Measurements from ENCODE around the gene RGMA. TPM values are rescaled to one million over a fixed set of nuclear protein-coding genes. Genes with fewer than 3 reads are reported as not detected.

RGMA gene
- total RNA-seq, 1 experiment from 2014 or later, result 1.3 TPM

- ChIA-PET POLR2A (ENCODE audit: unreplicated experiment) (no interaction called here), CTCF (no interaction called here)
- no peaks in the 10 kb centered on the region for H3K4me1 ChIP-seq (ENCODE audit: insufficient read depth, low read length)
- TF ChIP-seq CTCF (conservative IDR thresholded peaks at IDR 0.05; ENCODE audit: low read depth, low read length) (no peak), EZH2phosphoT487 (IDR thresholded peaks at IDR 0.05; ENCODE audit: borderline replicate concordance, low read length) (no peak), EZH2 (IDR thresholded peaks at IDR 0.05; ENCODE audit: low read length, unreplicated experiment) (no peak)
- H3K27me3 ChIP-seq (ENCODE audit: low read length), result no peaks in the 10 kb centered on the region
- H3K36me3 ChIP-seq (ENCODE audit: low read depth, low read length), result no peaks in the 10 kb centered on the region
- ATAC-seq (no peak), DNase-seq (no peak)
- no peak overlapping the region for H3K27ac ChIP-seq (ENCODE audit: low read length)
- no peaks in the 10 kb centered on the region for H3K9me3 ChIP-seq (ENCODE audit: low read length)
- no peaks in the 10 kb centered on the region for H3K9me2 ChIP-seq (replicated peaks; ENCODE audit: low read length)
- no peak overlapping the region for H2AFZ ChIP-seq (ENCODE audit: low read length)
- no peak overlapping the region for H3K9ac ChIP-seq (ENCODE audit: low read length)
- no peaks in the 10 kb centered on the region for H4K20me1 ChIP-seq (ENCODE audit: low read length)
- BruUV-seq (replicated peaks), result no TSS peak
- H3K4me2 ChIP-seq (ENCODE audit: low read length), result no peak overlapping the region
- no peaks in the 10 kb centered on the region for H3F3A ChIP-seq (ENCODE audit: low read length, unreplicated experiment)
- no peaks in the 10 kb centered on the region for H3K79me2 ChIP-seq (ENCODE audit: low read length)
- intact Hi-C loops (cut with micrococcal nuclease), result no loop called here
- H3K4me3 ChIP-seq (ENCODE audit: low read length), result no peak overlapping the region
Measured at GRCh38 chr15:93051236-93052089, 37.5 kb downstream of the RGMA start.

GRCh38 chr15:93050648-93051047 lies 38.4 kb downstream of the RGMA start:
- H3K4me1 ChIP-seq (ENCODE audit: insufficient read depth, low read length), result no peaks in the 10 kb centered on the region
- POLR2A ChIA-PET (ENCODE audit: unreplicated experiment), result no interaction called here
- H3K27ac ChIP-seq (ENCODE audit: low read length), result no peak overlapping the region
- H3K27me3 ChIP-seq (ENCODE audit: low read length), result no peaks in the 10 kb centered on the region
- no peak overlapping the region for H3K4me3 ChIP-seq (ENCODE audit: low read length)
- H3K9ac ChIP-seq (ENCODE audit: low read length), result no peak overlapping the region
- H4K20me1 ChIP-seq (ENCODE audit: low read length), result no peaks in the 10 kb centered on the region
- H2AFZ ChIP-seq (ENCODE audit: low read length), result no peak overlapping the region
- TF ChIP-seq EZH2 (IDR thresholded peaks at IDR 0.05; ENCODE audit: low read length, unreplicated experiment) (no peak), EZH2phosphoT487 (IDR thresholded peaks at IDR 0.05; ENCODE audit: borderline replicate concordance, low read length) (no peak), CTCF (conservative IDR thresholded peaks at IDR 0.05; ENCODE audit: low read depth, low read length) (no peak)
- CTCF ChIA-PET, result no interaction called here
- H3K9me2 ChIP-seq (replicated peaks; ENCODE audit: low read length), result no peaks in the 10 kb centered on the region
- no peaks in the 10 kb centered on the region for H3K79me2 ChIP-seq (ENCODE audit: low read length)
- H3K9me3 ChIP-seq (ENCODE audit: low read length), result no peaks in the 10 kb centered on the region
- no peaks in the 10 kb centered on the region for H3K36me3 ChIP-seq (ENCODE audit: low read depth, low read length)
- DNase-seq, result no peak
- no TSS peak for BruUV-seq (replicated peaks)
- ATAC-seq, result no peak
- no peaks in the 10 kb centered on the region for H3F3A ChIP-seq (ENCODE audit: low read length, unreplicated experiment)
- intact Hi-C loops (cut with micrococcal nuclease), result no loop called here
- H3K4me2 ChIP-seq (ENCODE audit: low read length), result no peak overlapping the region

GRCh38 chr15:93049914-93050578 lies 39.0 kb downstream of the RGMA start:
- Histone ChIP-seq H4K20me1 (ENCODE audit: low read length) (no peaks in the 10 kb centered on the region), H3K4me3 (ENCODE audit: low read length) (no peak overlapping the region), H3K27me3 (ENCODE audit: low read length) (no peaks in the 10 kb centered on the region), H3K79me2 (ENCODE audit: low read length) (no peaks in the 10 kb centered on the region), H3K4me2 (ENCODE audit: low read length) (no peak overlapping the region), H3K4me1 (ENCODE audit: insufficient read depth, low read length) (no peaks in the 10 kb centered on the region), H3F3A (ENCODE audit: low read length, unreplicated experiment) (no peaks in the 10 kb centered on the region), H3K9ac (ENCODE audit: low read length) (no peak overlapping the region), H2AFZ (ENCODE audit: low read length) (no peak overlapping the region), H3K36me3 (ENCODE audit: low read depth, low read length) (no peaks in the 10 kb centered on the region), H3K9me2 (replicated peaks; ENCODE audit: low read length) (no peaks in the 10 kb centered on the region), H3K9me3 (ENCODE audit: low read length) (no peaks in the 10 kb centered on the region), H3K27ac (ENCODE audit: low read length) (no peak overlapping the region)
- intact Hi-C loops (cut with micrococcal nuclease), result no loop called here
- POLR2A ChIA-PET (ENCODE audit: unreplicated experiment), result no interaction called here
- CTCF ChIA-PET, result no interaction called here
- ATAC-seq (no peak), DNase-seq (no peak)
- TF ChIP-seq CTCF (conservative IDR thresholded peaks at IDR 0.05; ENCODE audit: low read depth, low read length), result no peak
- TF ChIP-seq EZH2 (IDR thresholded peaks at IDR 0.05; ENCODE audit: low read length, unreplicated experiment), result no peak
- no peak for TF ChIP-seq EZH2phosphoT487 (IDR thresholded peaks at IDR 0.05; ENCODE audit: borderline replicate concordance, low read length)
- BruUV-seq (replicated peaks), result no TSS peak

All from PC-3 (cell line).